ENCODE measurements around the gene AVPR2. TPM values are rescaled to one million over a fixed set of nuclear protein-coding genes. Genes with fewer than 3 reads are reported as not detected.

The AVPR2 gene
- total and polyA plus RNA-seq, 10 of the 15 experiments (the other 5 are each of a cell fraction or from before 2014, with no cell fraction given), result 0.12 to 0.37 TPM; not detected in 8

- ChIA-PET CTCF (no interaction called here), SMC1A (ENCODE audit: uncharacterized antibody, unreplicated experiment) (no interaction called here), RAD21 (ENCODE audit: unreplicated experiment) (no interaction called here), POLR2A (no interaction called here)
- WGBS (ENCODE audit: insufficient coverage, insufficient replicate concordance, low lambda C conversion rate, missing lambda C conversion rate), result 59% methylated on average over 9 of the region's 9 CpGs
- no peak for TF ChIP-seq SRF (IDR thresholded peaks at IDR 0.05; ENCODE audit: low read depth in 2 of 2, low read length in 2 of 2)
- no peak for TF ChIP-seq JUNB (IDR thresholded peaks at IDR 0.05)
- no peak for TF ChIP-seq FOXK2 (IDR thresholded peaks at IDR 0.05)
- TF ChIP-seq BCLAF1 (IDR thresholded peaks at IDR 0.05), result no peak
- TF ChIP-seq PKNOX1 (IDR thresholded peaks at IDR 0.05), result no peak
- no peak for TF ChIP-seq TCF3 (IDR thresholded peaks at IDR 0.05; ENCODE audit: borderline replicate concordance, insufficient read depth, low read depth, low read length)
- ATAC-seq (no peak), DNase-seq (ENCODE audit: low read depth, low spot score) (no peak), FAIRE-seq (no peak)
- no peak overlapping the region for H3K4me2 ChIP-seq (ENCODE audit: control insufficient read depth, insufficient read depth)
- no peaks in the 10 kb centered on the region for H3K9me3 ChIP-seq (replicated peaks; ENCODE audit: control insufficient read depth, insufficient read depth, low read length)
- no peak overlapping the region for H2AFZ ChIP-seq (ENCODE audit: control insufficient read depth, low read depth, low read length)
- no peaks in the 10 kb centered on the region for H3K79me2 ChIP-seq (ENCODE audit: control insufficient read depth, insufficient read depth, low read length)
- H3K9ac ChIP-seq (ENCODE audit: control insufficient read depth, insufficient read depth, low read length), result no peak overlapping the region
- no TSS peak for BruUV-seq (replicated peaks)
- H3K27me3 ChIP-seq (replicated peaks in 1 of 2; ENCODE audit: control insufficient read depth in 2 of 2, insufficient read depth in 2 of 2, low read length in 1 of 2), result no peaks in the 10 kb centered on the region; a peak in 1 of 4 replicates
- no peaks in the 10 kb centered on the region for H3K4me1 ChIP-seq (ENCODE audit: control insufficient read depth, insufficient read depth, low read length)
- intact Hi-C loops (cut with micrococcal nuclease; ENCODE audit: unreplicated experiment), result no loop called here
- no peak overlapping the region for H3K4me3 ChIP-seq
- no peak overlapping the region for H3K27ac ChIP-seq (ENCODE audit: control insufficient read depth, insufficient read depth)
- no peaks in the 10 kb centered on the region for H3K36me3 ChIP-seq (ENCODE audit: control insufficient read depth in 2 of 2, insufficient read depth in 2 of 2, low read length in 1 of 2)
- in situ Hi-C loops (cut with MboI), result no loop called here
- no peaks in the 10 kb centered on the region for H4K20me1 ChIP-seq (ENCODE audit: control insufficient read depth, insufficient read depth)
Measured at GRCh38 chrX:153865685-153866084, 38.8 kb upstream of the AVPR2 start.
